Right lung (tissue), 5 donors: ENCODE data around the gene GABRG3. TPM values are rescaled to one million over a fixed set of nuclear protein-coding genes. Genes with fewer than 3 reads are reported as not detected.
"Not testable (repeated sequence)": the region's sequence is repeated elsewhere in the genome, so short reads cannot be mapped to it uniquely, and the experiment has no call there.

ENCODE experiments used
- DNase-seq, 2 donors: peaks; one replicate each; pipeline ENCODE4 v3.0.0-alpha.2; 2013
- polyA plus RNA-seq, 5 donors: library from polyadenylated mRNA; unstranded; fragments of 120-200 nt; gene quantifications; one replicate each; pipeline versions ENCODE4 v1.2.1 to v1.2.3, GENCODE V29; 2013; ENCODE audit warnings: inconsistent platforms in 1 of 5, low replicate concordance in 1 of 5; ENCODE audit not compliant: insufficient read length in 5 of 5, insufficient read depth in 1 of 5

The GABRG3 gene
- polyA plus RNA-seq, 5 donors: 7.1 to 14.1 (median 10.2) TPM

DNA sequence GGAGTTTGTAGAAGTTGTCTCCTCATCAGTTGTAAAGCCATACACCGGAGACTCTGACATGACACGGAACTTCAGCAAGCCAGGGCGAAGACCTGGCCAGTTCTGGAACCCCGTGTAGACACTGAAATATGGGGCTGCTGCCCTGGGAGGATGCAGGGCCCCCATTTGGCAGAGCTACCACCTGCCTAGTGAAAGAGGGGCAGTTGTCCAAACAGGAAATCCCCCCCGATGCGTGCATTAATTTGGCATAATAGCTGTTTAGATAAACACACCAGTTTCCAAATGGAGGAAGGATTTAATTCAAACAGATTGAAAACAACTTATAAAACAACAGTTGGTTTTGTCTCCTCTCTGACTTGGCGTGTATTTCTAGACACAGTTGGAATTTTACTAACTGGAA lies 357.2 kb downstream of the GABRG3 start:
- DNase-seq: peak; percentile 60 to 64

DNA sequence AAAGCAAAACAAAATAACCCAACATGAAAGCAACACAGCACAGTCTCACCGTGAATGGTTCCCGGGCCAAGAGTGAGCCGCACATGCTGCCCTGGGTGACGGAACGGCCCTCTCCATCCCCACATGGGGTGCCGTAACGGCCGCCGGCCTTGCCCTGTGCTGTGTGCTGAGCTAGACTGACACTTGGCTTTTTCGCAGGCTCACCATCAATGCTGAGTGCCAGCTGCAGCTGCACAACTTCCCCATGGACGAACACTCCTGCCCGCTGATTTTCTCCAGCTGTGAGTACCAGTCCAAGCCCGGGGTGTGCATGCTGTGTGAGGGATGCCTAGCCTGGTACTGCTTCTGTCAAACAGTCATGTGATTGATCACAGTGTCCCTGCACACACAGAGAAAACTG lies 357.6 kb downstream of the GABRG3 start:
- peak in 1 of 2 donors; percentile 36 for DNase-seq

DNA sequence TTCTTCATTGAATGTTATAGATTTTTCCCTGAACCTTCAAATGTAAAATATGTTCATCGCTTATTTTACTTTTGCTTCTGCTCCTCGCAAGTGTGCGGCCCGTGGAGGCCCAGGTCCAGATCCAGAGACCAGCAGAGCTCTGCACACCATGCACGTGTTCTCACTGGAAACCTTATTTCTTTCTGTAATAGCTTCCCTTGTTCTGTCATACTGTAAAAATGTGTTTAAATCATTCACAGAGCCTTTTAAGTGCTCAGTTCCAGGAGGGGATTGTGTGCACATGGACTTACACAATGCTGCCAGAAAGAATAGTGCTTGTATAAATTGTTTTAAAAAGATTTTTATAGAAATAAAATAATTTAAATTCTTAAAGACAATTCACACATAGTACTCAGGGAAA lies 359.3 kb downstream of the GABRG3 start:
- no peak for DNase-seq

DNA sequence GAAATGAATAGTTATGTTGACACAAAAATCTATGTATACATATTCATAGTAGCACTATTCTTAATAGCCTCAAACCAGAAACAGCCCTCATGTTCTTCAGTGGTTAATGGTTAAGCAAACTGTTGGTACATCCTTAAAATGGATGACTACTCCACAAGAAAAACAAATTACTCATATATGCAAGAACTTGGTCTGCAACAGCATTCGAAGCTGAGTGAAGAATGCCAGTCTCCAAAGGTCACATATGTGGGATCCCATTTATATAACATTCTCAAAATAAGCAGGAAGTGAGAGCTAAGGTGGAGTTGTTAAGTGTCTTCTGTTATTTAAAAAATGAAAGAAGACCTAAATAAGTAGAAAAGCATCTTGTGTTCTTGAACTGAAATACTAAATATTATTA lies 365.7 kb downstream of the GABRG3 start:
- DNase-seq: no peak

DNA sequence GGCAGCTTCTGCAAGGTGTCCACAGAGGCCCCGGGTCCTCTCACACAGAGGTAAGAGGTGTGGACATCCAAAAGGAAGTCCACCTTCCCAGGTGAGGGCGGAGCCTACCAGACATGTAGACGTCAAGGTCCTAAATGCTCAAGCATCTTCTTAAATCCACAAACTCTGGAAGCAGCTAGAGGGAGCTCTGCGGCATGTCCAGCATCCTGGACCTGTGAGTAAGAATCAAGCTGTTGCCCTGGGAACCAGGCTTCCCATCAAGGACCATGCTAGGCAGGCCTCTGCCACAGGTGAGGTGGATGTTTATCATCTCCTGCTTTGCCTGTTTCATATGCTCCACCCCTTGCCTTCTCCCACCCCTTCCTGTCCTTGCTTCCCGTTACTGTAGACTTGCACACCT lies 368.2 kb downstream of the GABRG3 start:
- no peak for DNase-seq

DNA sequence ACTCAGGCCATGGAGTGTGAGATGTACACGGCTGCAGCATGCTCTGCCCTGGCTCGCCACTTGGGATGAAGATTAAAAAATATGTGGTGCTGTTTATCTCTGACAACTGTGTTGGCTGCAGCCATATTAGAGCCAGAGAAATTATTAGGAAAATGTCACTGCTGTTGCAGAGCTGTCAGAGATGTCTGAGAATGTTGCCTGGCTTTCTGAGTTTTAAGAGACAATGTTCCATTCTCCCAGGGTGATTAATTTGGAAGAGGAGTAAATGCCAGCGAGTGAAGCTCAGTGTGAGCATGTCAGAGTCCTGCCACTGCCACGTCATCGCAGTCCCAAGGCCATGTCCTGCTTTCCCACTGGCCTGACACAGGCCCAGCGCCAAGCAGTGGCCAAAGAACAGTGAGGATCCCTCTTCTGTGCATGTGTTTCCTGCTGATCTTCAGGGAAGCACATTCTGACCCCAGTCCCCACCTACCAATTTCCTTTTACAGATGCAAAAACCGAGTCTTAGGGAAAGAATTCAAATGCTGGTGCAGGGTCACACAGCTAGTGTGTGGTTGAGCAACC lies 370.9 kb downstream of the GABRG3 start:
- no peak for DNase-seq

DNA sequence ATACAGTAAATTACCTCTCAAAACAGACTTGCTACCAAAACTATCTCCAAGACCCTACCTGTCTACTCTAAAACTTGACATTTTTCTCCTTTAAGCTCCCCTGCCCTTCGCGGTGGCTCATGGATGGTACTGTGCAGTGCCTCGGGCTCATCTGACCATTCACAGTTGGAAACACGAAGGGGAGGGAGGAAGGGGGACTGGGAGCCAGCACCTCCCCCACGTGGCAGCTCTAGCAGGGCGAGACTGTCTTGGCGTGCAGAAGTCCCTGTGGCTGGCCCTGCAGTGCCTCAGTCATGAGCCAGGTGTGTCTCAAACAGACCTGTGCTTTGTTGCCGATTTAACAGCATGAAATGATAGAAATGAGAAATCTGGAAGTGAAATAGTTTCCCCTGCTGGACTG lies 372.0 kb downstream of the GABRG3 start:
- no peak for DNase-seq

DNA sequence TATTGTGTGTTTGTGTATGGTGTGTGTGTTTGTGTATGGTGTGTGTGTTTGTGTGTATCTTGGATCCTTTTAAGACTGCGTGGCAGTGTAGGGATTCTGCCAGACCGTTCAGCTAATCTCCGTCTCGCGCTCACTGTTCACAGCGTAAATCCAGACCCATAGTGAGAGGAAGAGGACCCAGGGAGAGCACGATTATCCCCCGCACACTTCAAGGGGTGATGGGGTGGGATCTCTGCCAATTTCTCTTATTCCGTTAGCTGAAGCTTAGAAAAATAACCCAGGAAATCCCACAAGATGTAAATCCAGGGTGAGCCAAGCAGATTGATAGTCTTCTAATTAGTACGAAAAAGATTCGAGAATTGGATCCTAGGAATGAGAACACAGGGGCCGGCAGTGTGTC lies 381.2 kb downstream of the GABRG3 start:
- DNase-seq: no peak

DNA sequence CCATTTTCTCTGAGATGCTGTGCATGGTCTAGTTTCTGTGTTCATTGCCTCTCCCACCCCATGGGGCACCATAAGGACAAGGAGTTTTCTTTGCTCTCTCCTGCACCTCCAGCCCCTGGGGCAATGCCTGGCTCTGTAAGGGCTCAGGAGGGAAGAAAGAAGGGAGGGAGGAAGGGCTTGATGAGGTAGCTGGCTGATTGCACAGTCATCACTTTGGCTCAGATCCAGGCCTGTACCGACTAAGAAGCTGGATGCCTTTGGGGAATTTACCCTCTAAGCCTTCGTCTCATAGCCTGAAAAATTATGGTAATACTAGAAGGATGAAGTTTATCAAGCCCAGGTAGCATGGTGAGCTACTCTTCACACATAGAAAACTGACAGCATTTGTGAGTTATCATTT lies 382.9 kb downstream of the GABRG3 start:
- no peak for DNase-seq

DNA sequence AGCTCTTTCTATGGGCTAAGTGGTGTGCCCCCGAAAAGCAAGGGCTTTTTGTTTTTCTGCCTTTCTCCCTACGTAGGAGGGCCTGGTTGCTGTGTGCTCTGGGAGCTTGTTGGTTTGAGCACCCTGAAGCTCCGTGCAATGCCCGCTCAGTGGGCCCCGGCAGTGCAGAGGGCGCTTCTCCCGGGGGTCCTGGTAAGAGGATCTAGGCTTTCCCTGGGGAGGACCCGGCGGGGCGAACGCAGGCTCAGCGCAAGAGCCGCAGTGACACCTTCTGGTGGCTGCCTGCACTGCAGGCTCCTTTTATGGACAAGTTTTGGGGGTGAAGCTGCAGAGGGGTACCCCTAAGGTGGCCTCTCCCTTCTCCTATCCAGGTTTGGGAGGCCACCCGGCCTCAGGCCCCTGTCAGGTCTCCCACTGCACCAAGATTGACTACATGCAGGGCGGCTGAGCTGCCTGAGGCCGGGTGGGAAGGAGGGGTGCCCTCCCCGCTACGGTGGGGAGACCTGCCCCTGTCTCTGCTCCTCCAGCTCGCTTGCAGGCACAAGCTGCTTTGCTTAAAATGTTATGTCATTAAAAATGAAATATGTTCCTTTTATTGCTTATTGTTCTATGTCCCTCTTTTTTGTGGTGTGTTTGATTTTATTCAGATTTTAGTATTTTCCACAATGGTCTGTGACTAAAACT lies 387.9 kb downstream of the GABRG3 start:
- peak; percentile 24 to 43 for DNase-seq

DNA sequence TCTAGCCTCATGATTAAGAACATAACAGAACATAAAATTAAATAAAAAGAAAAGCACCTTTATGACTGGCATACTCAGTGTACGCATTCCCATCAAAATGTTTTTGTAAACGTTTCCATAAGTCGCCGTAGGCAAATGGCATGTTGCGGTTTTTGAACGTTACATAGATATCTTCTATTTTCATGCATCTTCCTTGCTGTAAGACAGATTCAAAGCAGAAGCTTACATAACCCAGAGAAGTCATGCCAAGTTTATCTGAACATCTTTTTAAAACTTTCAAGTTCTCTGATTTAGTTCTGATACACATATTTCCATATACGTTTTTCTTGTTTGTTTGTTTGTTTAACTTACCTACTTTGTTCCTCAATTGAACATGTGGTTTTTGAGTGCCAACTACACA lies 388.6 kb downstream of the GABRG3 start:
- no peak for DNase-seq

DNA sequence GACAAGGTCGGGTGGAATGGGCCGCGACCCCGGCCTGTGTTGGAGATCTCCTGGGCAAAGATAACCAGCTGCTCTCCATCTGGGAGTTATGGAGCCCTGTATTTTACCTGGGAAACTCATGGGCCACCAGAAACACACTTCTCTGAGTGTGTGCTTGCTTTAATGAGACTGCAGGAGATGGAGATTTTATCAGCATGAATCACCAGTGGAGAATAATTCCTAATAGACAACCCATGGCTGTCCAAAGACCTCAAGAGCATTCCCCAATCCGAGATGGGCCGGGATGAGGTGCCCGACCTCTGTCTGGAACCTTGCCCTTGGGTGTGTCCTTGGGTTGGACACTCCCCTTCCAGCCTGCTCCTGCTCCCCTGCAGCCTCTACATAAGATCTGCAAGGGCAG lies 389.3 kb downstream of the GABRG3 start:
- no peak for DNase-seq

DNA sequence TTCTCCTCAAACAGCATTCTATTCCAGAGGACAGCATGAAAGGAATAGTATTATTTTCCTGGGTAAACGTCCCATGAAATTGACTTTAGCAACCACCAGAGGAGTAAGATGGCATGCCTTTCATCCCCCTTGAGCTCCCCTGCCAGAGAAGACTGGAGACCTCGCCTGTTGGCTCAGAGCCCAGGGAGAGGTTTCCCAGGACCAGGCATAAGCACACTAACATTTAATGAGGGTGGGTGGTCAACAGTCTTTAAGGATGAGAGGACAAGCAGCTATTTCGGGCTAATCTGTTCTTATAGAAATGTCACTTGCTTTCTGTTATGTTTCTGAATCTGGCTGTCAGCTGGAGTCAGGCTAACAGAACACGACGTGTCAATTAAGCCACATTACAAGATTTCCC lies 390.5 kb downstream of the GABRG3 start:
- no peak for DNase-seq

DNA sequence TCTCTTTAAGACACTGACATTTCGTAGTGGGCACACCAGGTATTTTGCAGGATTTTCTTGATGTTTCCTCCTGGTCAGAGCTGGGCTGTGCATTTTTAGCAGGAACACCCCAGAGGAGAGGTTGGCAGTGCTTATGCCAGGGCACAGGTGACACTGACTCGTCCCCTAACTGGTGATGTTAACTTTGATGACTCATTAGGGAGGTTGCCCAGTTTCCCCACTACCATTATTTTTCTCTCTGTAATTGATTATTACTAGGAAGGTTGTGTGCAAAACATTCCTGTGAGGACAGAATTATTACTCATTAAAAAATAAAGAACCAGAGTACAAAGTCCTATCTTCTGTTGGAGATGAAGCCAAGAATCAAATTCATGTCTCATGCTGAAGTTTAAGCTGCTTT lies 394.5 kb downstream of the GABRG3 start:
- DNase-seq: no peak

DNA sequence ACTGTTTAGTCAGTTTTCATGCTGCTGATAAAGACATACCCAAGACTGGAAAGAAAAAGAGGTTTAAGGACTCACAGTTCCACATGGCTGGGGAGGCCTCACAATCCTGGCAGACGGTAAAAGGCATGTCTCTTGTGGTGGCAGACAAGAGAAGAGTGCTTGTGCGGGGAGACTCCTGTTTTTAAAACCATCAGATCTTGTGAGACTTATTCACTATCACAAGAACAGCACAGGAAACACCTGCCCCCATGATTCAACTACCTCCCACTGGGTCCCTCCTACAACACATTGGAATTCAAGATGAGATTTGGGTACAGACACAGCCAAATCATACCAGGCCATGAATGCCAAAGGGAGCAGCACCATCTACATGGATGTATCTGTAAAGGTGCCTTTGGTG lies 406.4 kb downstream of the GABRG3 start:
- not testable (repeated sequence) for DNase-seq

DNA sequence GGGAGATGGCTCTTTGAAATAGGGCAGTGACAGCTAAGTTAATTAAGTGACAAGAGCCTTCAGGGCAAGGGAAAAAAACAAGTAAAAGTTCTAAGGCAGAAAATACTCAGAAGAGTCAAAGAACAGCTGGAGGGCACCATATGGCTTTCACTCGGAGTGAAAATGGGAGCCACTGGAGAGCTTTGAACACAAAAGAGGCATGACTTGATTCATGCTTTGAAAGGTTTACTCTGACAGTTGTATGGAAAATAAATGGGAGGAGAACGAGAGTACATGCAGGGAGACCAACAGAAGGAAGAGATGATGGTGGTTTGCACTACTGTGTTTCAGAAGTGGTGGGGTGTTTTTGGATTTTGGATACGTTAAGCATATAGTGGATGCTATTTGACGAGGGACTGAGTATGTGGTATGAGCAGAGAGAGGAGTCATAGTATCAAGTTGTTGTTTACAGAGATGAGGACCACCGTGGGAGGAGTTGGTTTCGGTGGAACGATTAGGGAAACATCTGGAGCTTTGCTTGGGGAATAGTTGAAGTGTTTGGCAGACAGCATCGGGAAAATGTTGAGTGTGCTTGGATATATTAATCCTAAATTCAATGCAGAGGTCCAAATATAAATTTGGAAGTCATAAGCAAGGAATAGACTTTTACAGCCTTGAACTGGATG lies 411.5 kb downstream of the GABRG3 start:
- DNase-seq: peak; percentile 58 to 61

DNA sequence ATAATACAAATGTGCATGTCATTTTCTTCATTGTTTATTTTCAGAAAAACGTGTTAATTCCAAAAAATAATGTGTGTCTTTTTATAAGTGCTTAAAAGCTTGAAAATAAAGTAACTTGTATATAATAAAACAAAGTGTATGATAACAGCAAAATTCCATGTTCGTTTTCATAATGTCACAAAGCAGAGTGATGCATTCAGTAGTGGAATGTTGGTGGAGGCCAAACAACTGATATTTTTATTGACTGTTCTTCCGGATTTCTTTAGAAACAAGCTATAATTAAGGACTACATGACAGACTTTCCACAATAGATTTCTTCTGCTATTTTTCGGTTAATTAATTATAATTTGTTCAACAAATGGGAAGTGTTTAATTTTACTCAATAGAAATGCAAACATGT lies 412.7 kb downstream of the GABRG3 start:
- no peak for DNase-seq

DNA sequence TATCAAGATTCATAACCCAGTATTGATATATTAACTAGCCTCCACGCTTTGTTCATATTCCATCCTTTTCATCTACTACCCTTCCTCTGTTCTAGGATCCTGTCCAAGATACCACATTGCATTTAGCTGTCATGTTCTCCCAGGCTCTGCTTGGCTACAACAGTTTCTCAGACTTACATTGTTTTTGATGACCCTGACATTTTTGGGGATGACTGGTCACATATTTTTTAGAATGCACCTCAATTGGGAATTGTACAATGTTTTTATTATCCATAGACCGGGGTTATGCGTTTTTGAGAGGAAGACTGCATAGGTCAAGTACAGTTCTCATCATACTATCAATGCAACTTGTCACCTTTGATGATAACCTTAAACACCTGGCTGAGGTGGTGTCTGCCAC lies 421.2 kb downstream of the GABRG3 start:
- DNase-seq: no peak

DNA sequence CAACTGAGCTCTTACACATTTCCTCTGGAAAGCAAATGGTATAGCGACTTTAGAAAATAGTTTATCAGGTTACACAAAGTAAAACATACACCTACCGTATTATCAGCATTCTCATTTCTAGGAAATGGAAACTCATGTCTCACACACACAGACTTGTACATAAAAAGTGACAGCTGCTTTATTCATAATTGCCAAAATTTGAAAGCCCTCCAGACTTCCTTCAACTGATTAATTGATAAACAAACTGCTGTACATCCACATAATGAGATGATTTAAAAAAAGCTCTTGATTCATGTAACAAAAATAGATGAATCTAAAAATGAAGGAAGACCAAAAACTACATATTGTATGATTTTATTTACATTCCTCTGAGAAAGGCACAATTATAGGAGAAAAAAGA lies 425.5 kb downstream of the GABRG3 start:
- DNase-seq: no peak

DNA sequence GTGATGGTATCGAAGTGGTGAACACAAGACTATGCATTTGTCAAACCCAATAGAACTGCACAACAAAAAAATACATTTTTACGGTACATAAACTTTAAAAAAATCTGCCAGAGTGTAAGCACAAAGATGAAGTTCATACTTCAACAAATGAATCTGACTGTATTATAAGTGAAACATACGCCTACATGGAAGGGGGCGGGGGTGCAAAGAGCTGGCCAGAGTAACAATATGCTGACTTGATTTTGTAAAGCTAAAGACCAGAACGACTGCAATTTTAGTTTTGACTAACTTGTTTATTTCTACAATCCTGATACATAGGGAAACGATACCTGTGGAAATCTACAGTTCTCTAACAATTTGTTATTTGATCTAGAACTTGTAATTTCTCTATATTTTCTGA lies 426.0 kb downstream of the GABRG3 start:
- no peak for DNase-seq

DNA sequence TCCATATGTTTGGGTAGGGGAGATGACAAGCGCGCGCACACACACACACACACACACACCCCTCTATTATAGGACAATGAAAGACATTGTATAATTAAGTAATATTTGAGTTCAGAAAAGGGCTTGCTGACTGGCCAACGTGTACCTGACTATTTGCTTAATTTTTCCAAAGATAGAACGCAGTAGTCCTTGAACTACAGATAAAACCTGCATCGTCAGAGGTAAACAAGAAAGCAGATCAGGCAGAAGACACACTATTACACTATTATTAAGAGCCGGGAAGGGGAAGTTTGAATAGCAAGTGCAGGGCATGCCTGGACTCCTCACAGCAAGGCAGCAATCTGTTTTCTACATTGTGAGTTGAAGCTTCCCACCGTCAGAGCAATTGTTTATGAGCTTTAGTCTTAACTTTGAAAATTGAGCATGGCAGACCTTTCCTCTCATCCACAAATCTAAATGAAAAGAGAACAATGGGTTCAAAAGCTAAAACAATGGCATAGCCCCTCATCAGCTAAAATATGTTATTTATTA lies 427.7 kb downstream of the GABRG3 start:
- DNase-seq: no peak

DNA sequence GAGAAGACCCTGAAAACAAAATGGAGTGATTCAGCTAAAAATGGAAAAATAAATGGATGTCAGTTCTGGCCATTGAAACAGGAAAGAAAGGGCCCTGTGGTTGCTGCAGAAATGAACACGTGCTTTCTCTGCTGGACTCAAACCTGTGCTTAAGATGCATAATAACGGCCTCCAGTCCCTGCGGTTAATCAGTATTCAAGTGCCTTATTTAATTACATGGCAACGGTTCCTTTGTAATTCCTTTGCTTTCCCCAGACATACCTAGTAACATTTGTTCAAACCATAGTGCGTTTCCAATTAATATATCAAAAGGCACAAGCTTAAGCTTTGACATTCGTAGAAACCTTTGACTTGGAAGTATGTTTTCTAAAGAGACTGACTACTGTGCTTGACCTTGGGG lies 428.3 kb downstream of the GABRG3 start:
- no peak for DNase-seq

DNA sequence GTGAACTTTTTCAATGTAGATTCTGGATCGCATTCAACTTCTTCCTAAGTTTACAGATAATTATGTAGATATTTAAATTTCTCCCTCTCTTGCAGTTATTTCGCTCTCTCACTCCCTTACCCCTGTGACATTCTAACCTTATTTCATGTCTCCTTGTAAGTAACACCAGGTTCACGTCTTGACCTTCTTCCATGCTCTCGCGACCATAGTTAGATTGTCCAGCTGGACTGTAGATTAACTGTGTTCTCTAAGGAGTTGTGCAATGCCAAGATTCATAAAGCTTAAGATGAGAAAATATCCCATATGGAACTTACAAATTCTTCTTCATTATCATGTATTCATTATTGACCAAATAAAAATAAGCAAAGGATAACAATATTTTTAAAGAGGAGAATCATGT lies 430.5 kb downstream of the GABRG3 start:
- peak; percentile 81 to 85 for DNase-seq
